ENCODE data around the gene BHLHE41.
A peak's percentile ranks its signal among the peaks of the same experiment; 100 is the strongest.

The BHLHE41 gene

DNA sequence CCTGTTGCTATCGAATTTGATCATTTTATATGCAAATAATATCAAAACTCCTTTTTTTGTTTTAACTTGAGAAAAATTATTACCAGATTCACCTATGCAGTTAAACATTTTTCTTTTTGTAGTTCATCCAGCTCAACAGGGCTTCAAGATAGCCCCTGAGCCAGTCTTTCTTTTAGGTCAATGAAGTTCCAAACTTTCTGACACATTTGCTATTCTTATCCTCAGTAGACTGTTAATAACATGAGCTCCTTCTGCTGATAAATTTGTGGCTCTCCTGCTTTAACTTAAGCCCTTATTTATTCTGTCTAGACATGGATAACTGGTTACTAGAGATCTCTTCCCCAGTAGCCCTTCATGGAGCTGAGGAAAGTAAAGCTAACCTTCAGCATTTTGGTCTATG lies 37.3 kb upstream of the BHLHE41 start:
- H3K4me3 ChIP-seq (ENCODE audit: low read length) = no peak overlapping the region
- TF ChIP-seq, protein P1, sequence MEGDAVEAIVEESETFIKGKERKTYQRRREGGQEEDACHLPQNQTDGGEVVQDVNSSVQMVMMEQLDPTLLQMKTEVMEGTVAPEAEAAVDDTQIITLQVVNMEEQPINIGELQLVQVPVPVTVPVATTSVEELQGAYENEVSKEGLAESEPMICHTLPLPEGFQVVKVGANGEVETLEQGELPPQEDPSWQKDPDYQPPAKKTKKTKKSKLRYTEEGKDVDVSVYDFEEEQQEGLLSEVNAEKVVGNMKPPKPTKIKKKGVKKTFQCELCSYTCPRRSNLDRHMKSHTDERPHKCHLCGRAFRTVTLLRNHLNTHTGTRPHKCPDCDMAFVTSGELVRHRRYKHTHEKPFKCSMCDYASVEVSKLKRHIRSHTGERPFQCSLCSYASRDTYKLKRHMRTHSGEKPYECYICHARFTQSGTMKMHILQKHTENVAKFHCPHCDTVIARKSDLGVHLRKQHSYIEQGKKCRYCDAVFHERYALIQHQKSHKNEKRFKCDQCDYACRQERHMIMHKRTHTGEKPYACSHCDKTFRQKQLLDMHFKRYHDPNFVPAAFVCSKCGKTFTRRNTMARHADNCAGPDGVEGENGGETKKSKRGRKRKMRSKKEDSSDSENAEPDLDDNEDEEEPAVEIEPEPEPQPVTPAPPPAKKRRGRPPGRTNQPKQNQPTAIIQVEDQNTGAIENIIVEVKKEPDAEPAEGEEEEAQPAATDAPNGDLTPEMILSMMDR (conservative IDR thresholded peaks at IDR 0.05; ENCODE audit: low read depth, low read length) = no peak
- DNase-seq (ENCODE audit: low read depth) = no peak

DNA sequence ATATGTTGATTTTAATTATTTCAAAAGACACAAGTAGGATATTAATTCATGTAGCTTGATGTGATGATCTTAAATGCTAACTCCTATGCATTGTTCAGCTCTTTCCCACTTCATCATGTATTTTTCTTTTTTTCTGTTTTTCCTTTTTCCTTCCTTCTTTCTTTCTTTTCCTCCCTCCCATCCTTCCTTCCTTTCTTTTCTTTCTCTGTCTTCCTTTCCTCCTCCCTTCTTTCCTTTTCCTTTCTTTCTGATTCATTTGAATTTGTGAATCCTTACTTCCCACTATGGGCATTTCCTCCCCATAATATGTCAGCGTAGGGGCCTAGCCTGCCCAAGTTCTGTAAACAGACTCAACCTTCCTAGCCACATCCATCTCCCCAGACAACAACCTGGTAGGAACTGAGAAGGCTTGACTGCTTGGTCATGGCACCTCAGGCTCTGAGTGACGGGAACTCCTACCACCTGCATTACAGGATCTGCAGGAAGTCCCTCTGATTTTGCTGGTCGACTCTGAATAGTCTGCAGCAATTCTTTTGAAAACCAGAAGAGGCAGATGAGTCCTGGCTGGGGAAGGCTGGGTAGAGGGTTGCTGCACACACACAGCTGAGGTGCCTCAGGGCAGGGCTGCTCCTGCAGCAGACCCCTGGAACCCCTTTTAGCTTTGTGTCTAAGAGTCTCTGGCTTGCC lies 33.4 kb upstream of the BHLHE41 start:
- H3K4me3 ChIP-seq (ENCODE audit: low read length) = no peak overlapping the region
- TF ChIP-seq, protein P1 (conservative IDR thresholded peaks at IDR 0.05; ENCODE audit: low read depth, low read length) = no peak
- no peak for DNase-seq (ENCODE audit: low read depth)

DNA sequence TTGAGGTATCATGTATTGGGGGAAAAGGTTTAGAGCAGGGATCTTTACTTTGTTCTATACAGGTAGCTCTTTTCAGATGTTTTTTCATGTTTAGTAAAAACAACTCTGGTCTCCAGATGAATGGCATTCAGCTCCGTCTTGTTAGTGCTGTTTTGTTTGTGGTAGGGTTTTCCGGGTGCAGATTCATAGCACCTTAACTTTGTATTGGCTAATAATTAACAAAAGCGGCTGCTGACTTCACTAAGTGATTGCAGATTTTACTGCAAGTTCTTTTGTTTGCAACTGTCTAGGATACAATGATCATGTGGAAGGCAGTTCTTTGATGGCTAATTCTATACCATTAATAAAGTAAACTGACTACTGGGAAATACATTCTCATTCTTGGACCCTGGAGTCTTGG lies 32.2 kb upstream of the BHLHE41 start:
- TF ChIP-seq, protein P1 (conservative IDR thresholded peaks at IDR 0.05; ENCODE audit: low read depth, low read length) = no peak
- no peak for DNase-seq (ENCODE audit: low read depth)
- no peak overlapping the region for H3K4me3 ChIP-seq (ENCODE audit: low read length)

DNA sequence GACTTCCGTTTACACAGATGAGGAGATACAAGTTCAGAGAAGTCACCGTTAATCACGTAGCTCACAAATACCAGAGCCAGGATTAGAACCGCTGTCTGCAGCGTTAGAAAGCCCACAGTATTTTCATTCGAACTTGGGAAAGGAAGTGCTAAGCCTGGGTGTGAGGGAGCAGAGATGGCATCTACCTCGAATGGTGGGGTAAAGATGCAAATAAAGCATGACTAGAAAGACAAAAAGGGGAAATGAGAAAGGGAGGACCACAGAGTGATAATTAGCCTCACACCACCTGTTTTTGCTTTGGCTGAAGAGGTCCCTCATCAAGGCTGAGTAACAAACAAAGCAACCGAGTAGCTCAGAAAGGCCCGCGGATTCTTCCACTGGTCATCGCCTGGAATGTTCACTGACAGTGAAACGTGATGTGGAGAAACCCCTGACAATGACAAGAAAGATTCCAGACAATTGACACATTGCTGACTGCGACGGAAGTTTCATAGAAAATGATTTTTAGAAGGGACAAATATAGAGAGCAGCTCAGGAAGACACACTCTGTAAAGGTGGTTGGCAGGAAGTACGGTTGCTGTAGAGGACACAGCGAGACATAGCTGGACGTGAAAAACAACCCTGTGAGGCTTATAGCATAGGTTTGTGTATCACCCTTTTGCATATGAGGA lies 31.5 kb upstream of the BHLHE41 start:
- DNase-seq (ENCODE audit: low read depth) = no peak
- no peak overlapping the region for H3K4me3 ChIP-seq (ENCODE audit: low read length)
- TF ChIP-seq, protein P1 (conservative IDR thresholded peaks at IDR 0.05; ENCODE audit: low read depth, low read length) = no peak

DNA sequence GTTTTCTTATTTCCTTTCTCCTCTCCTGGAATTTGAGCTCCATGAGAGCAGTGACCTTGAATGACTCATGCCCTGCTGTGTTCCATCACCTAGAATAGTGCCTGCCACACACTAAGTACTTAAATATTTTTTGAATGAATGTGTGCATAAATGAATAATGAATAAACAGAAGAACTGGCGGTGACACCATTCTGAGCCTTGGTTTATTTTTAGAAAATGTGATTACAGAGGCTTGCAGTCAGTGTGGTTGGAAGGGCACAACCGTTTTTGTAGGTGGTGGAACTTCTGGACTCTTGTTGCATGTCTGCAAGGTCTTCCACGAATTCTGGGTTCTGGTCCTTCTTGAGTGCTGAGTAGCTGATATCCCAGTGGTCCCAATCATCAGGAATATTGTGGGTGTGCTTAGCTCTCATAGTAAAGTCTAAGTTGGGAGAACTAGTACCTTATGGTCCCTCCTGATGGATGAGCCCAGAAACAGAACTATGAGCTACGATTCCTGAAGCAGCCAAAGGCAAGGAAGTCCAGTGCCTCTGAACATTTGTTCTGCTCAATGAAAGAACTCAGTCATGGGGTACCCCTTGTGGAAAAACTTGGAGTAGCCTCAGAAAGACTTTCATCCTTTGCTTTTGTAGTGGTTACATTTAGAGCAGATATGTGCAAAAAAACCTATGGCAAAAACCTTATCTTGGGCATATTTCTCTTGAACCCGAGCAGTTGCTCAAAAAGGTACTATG lies 28.8 kb upstream of the BHLHE41 start:
- TF ChIP-seq, protein P1 (conservative IDR thresholded peaks at IDR 0.05; ENCODE audit: low read depth, low read length) = no peak
- H3K4me3 ChIP-seq (ENCODE audit: low read length) = no peak overlapping the region
- peak; percentile 84 for DNase-seq (ENCODE audit: low read depth)

DNA sequence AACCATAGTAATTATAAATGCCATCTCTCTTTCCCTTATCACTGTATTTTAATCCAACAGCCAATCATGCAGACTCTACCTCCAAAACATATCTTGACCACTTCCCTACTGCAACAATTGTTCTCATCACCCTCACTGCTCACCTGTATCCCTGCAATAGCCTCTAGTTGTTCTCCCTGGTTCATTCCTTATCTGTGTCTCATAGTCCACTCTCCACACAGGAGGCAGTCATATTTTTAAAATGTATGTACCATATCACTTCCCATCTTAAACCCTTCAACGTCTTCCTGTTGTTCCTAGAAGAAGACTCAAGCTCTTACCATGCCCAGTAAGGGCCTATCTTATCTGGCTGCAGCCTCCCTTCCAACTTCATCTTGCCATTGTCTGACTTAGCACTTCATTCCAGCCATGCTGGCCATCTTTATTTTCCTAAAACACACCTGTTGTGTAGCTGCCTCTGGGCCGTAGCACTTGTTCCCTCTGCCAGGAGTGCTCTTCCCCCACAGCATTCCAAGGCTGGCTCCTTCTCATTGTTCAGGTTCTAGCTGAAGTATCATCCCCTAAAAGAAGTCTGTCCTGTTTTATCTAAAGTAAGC lies 27.8 kb upstream of the BHLHE41 start:
- DNase-seq (ENCODE audit: low read depth) = no peak
- H3K4me3 ChIP-seq (ENCODE audit: low read length) = no peak overlapping the region
- TF ChIP-seq, protein P1 (conservative IDR thresholded peaks at IDR 0.05; ENCODE audit: low read depth, low read length) = no peak
